Thyroid gland (tissue), 4 donors: ENCODE data around the gene SMC1A.

Source experiments
- CTCF ChIP-seq, 6 experiments: fragments of 200-600 bp in 3 of 6; fragments of 450-650 bp in 3 of 6; sonication (generic) in 3 of 6; IDR thresholded peaks; one replicate each; pipeline ENCODE4 v1.5.1; 2016 to 2019; ENCODE audit warnings: antibody characterized with exemption in 6 of 6, mild to moderate bottlenecking in 2 of 6, inconsistent platforms in 1 of 6, moderate library complexity in 1 of 6
- POLR2A ChIP-seq, 2 donors: fragments of 450-650 bp; IDR thresholded peaks; one replicate each; pipeline ENCODE4 v1.6.1; 2017; ENCODE audit warnings: antibody characterized with exemption in 2 of 2, mild to moderate bottlenecking in 2 of 2, moderate library complexity in 1 of 2

- TF ChIP-seq POLR2A (IDR thresholded peaks at IDR 0.05) (no peak), CTCF (IDR thresholded peaks at IDR 0.05) (no peak)
These were observed 81.4 kb downstream of the SMC1A start for GRCh38 chrX:53340852-53341645.
